ENCODE data around the gene SLC44A5. TPM values are rescaled to one million over a fixed set of nuclear protein-coding genes. Genes with fewer than 3 reads are reported as not detected.
"Not testable (repeated sequence)": the region's sequence is repeated elsewhere in the genome, so short reads cannot be mapped to it uniquely, and the experiment has no call there.

The SLC44A5 gene
- total RNA-seq, 1 donor from 2014 or later, result 1.0 TPM

GRCh38 chr1:75292013-75292412 is 318.9 kb downstream of the SLC44A5 start:
- no peak for DNase-seq (ENCODE audit: low read depth in 2 of 2)

GRCh38 chr1:75276385-75276784 is 334.5 kb downstream of the SLC44A5 start:
- DNase-seq (ENCODE audit: low read depth in 2 of 2), result no peak

GRCh38 chr1:75275631-75276030 is 335.3 kb downstream of the SLC44A5 start:
- no peak for DNase-seq (ENCODE audit: low read depth in 2 of 2)

- no peak for DNase-seq (ENCODE audit: low read depth in 2 of 2)
Measured at GRCh38 chr1:75274920-75275506, 335.9 kb downstream of the SLC44A5 start.

GRCh38 chr1:75273110-75273509 is 337.8 kb downstream of the SLC44A5 start:
- no peak for DNase-seq (ENCODE audit: low read depth in 2 of 2)

- DNase-seq (ENCODE audit: low read depth in 2 of 2), result peak; percentile 10 to 59
Measured at GRCh38 chr1:75265792-75266191, 345.1 kb downstream of the SLC44A5 start.

GRCh38 chr1:75264112-75264511 is 346.8 kb downstream of the SLC44A5 start:
- no peak for DNase-seq (ENCODE audit: low read depth in 2 of 2)

- DNase-seq (ENCODE audit: low read depth in 2 of 2), result not testable (repeated sequence)
Measured at GRCh38 chr1:75263616-75264015, 347.3 kb downstream of the SLC44A5 start.

- not testable (repeated sequence) for DNase-seq (ENCODE audit: low read depth in 2 of 2)
Measured at GRCh38 chr1:75261946-75262345, 349.0 kb downstream of the SLC44A5 start.

- DNase-seq (ENCODE audit: low read depth in 2 of 2), result no peak
Measured at GRCh38 chr1:75258351-75258750, 352.6 kb downstream of the SLC44A5 start.

- DNase-seq (ENCODE audit: low read depth in 2 of 2), result no peak
Measured at GRCh38 chr1:75257424-75257823, 353.5 kb downstream of the SLC44A5 start.

- DNase-seq (ENCODE audit: low read depth in 2 of 2), result not testable (repeated sequence)
Measured at GRCh38 chr1:75250114-75250513, 360.8 kb downstream of the SLC44A5 start.

GRCh38 chr1:75245239-75245638 is 365.7 kb downstream of the SLC44A5 start:
- no peak for DNase-seq (ENCODE audit: low read depth in 2 of 2)

GRCh38 chr1:75243124-75243523 is 367.8 kb downstream of the SLC44A5 start:
- DNase-seq (ENCODE audit: low read depth in 2 of 2), result no peak

GRCh38 chr1:75237316-75237715 is 373.6 kb downstream of the SLC44A5 start:
- no peak for DNase-seq (ENCODE audit: low read depth in 2 of 2)

- DNase-seq (ENCODE audit: low read depth in 2 of 2), result no peak
Measured at GRCh38 chr1:75234562-75234961, 376.4 kb downstream of the SLC44A5 start.

- peak; percentile 20 to 56 for DNase-seq (ENCODE audit: low read depth in 2 of 2)
Measured at GRCh38 chr1:75233302-75233929, 377.5 kb downstream of the SLC44A5 start.

- DNase-seq (ENCODE audit: low read depth in 2 of 2), result no peak
Measured at GRCh38 chr1:75220072-75220471, 390.8 kb downstream of the SLC44A5 start.

- no peak for DNase-seq (ENCODE audit: low read depth in 2 of 2)
Measured at GRCh38 chr1:75214017-75214416, 396.9 kb downstream of the SLC44A5 start.

- no peak for DNase-seq (ENCODE audit: low read depth in 2 of 2)
Measured at GRCh38 chr1:75211648-75212047, 399.3 kb downstream of the SLC44A5 start.

GRCh38 chr1:75208862-75209261 is 402.1 kb downstream of the SLC44A5 start:
- peak in 1 of 2 donors; percentile 61 for DNase-seq (ENCODE audit: low read depth in 2 of 2)

GRCh38 chr1:75203415-75204277 is 407.3 kb downstream of the SLC44A5 start:
- peak; percentile 15 to 49 for DNase-seq (ENCODE audit: low read depth in 2 of 2)
